ENCODE data around the gene EPHB2.

The EPHB2 gene

DNA sequence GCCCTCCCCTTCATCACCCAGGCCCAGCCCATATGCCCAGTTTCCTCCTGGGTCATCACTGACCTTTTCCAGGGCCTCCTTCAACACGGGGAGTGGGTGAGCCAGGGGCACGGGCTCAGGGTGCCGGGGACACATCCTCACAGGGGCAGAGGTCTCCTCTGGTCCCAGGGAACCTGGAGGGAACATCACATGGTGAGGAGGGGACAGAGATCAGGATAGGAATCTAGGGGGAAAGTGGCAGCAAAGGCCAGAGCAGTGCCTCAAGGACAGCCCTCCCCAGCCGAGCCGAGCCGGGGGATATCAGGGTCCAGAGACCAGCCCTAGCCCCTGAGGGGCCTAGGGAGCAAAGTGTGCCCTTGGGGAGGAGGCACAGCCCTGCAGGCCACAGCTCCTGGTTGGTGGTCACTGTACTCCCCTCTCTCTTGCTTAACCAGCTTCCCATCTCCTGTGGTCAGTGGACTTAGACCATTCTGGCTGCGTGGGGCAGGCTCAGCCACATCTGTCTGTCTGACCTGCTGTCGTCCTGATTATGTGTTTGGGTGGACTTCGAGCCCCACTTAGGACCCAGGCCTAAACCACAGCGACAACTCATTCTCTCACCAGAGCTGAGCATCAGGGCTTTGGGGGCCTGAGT lies 252.5 kb downstream of the EPHB2 start:
- no peak for DNase-seq

DNA sequence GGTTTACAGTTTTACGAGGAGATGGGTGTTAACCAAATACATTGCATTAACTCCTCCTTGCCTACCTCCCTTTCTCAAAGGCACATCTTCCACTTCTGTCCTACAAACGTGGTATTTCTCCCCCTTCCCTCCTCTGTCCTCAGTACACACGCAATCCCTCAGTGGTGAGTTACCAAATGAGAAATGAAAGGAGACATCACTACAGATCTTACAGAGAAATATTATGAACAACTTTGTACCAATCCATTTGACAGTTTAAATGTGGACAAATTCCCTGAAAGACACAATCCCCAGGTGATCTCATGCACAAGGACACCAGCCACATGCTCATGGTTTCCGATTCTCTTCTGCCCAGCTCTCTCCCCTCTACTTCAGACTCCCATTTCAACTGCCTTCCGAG lies 255.7 kb downstream of the EPHB2 start:
- no peak for DNase-seq

DNA sequence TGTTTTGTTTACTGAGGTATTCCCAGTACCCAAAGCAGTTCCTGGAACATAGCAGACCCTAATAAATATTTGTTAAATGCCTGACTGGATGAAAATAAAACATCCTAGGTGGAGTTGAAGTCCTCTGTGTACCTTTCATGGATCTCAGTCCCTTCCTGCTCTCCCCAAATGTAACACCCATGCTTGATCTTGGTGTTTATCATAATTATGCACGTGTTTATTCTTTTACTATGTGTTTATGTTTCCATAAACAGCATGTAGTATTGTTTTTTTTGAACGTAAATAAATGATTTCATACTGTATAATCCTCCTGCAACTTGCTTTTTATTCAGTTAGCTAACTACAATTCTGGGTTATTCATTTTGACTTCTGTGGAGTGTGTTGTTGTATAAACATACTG lies 257.2 kb downstream of the EPHB2 start:
- DNase-seq = no peak

DNA sequence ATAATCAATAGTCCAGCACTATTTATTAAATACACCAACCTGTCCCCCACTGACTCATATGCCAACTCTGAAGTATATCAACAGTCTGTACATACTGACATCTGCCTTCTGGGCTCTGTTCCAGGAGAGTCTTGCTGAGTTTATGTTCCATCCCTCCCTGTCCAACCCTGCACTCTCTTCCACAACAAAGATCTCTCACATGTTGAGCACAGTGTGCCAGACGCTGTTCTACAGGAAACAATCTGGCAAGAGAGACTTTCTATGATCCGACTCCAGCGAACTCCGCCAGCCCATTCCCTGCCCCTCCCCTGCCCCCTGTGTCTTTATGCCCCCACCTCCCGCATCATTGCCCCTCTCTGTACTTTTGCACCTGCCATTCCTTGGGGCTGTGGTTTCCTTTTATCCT lies 258.7 kb downstream of the EPHB2 start:
- DNase-seq = no peak

DNA sequence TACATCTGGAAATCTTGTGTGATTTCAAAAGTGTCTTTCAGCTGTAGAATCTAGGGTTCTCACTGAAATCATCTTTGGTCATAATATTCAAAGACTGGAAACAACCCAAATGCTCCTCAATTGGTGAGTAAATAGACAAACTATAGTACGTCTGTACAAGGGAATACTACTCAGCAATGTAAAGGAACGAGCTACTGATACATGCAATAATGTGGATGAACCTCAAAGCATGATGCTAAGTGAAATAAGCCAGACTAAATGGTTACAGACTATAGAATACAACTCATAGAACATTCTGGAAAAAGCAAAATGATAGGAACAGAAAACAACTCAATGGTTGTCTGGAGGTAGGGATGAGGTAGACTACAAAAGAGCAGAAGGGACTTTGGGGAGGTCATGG lies 259.5 kb downstream of the EPHB2 start:
- DNase-seq = no peak
